ENCODE measurements around the gene FAM107B. TPM values are rescaled to one million over a fixed set of nuclear protein-coding genes. Genes with fewer than 3 reads are reported as not detected.
A peak's percentile ranks its signal among the peaks of the same experiment; 100 is the strongest.
"Not testable (repeated sequence)": the region's sequence is repeated elsewhere in the genome, so short reads cannot be mapped to it uniquely, and the experiment has no call there.

Gene FAM107B
- total RNA-seq, 2 donors from 2014 or later: 258 to 399 TPM

GRCh38 chr10:14740684-14741247 is 33.9 kb downstream of the FAM107B start:
- H3K27ac Mint-ChIP-seq: peak overlapping the region; percentile 27
- ATAC-seq: peak; percentile 52

GRCh38 chr10:14737808-14738545 is 36.7 kb downstream of the FAM107B start:
- Mint-ChIP-seq H3K36me3 (ENCODE audit: low read depth) (no peaks in the 10 kb centered on the region), H3K27ac (no peak overlapping the region), H3K4me1 (peaks cover 11% of the 10 kb centered on the region), H3K4me3 (no peak overlapping the region), H3K27me3 (no peaks in the 10 kb centered on the region)
- DNase-seq (no peak), ATAC-seq (no peak)
- no peaks in the 10 kb centered on the region for H3K9me3 ChIP-seq (ENCODE audit: control insufficient read depth, low read length, poor library complexity, severe bottlenecking)

More at GRCh38 chr10:14740684-14741247, 33.9 kb downstream of the FAM107B start:
- Mint-ChIP-seq H3K4me1 (peaks cover 11% of the 10 kb centered on the region), H3K36me3 (ENCODE audit: low read depth) (no peaks in the 10 kb centered on the region), H3K27me3 (no peaks in the 10 kb centered on the region), H3K4me3 (no peak overlapping the region)
- no peaks in the 10 kb centered on the region for H3K9me3 ChIP-seq (ENCODE audit: control insufficient read depth, low read length, poor library complexity, severe bottlenecking)
- no peak for DNase-seq

GRCh38 chr10:14736600-14737081 is 38.1 kb downstream of the FAM107B start:
- peak overlapping the region; percentile 66 for H3K27ac Mint-ChIP-seq
- no peaks in the 10 kb centered on the region for H3K9me3 ChIP-seq (ENCODE audit: control insufficient read depth, low read length, poor library complexity, severe bottlenecking)
- no peak for ATAC-seq

GRCh38 chr10:14736043-14736442 is 38.7 kb downstream of the FAM107B start:
- Mint-ChIP-seq H3K4me1 (peaks cover 16% of the 10 kb centered on the region), H3K36me3 (ENCODE audit: low read depth) (no peaks in the 10 kb centered on the region), H3K4me3 (no peak overlapping the region), H3K27ac (peak overlapping the region; percentile 66), H3K27me3 (no peaks in the 10 kb centered on the region)
- no peaks in the 10 kb centered on the region for H3K9me3 ChIP-seq (ENCODE audit: control insufficient read depth, low read length, poor library complexity, severe bottlenecking)
- ATAC-seq (no peak), DNase-seq (no peak)

More at GRCh38 chr10:14736600-14737081, 38.1 kb downstream of the FAM107B start:
- no peaks in the 10 kb centered on the region for H3K27me3 Mint-ChIP-seq
- peaks cover 16% of the 10 kb centered on the region for H3K4me1 Mint-ChIP-seq
- H3K4me3 Mint-ChIP-seq: peak overlapping the region; percentile 43
- no peak for DNase-seq
- no peaks in the 10 kb centered on the region for H3K36me3 Mint-ChIP-seq (ENCODE audit: low read depth)

- Mint-ChIP-seq H3K4me1 (peaks cover 15% of the 10 kb centered on the region), H3K36me3 (ENCODE audit: low read depth) (no peaks in the 10 kb centered on the region), H3K27me3 (no peaks in the 10 kb centered on the region), H3K4me3 (no peak overlapping the region), H3K27ac (no peak overlapping the region)
- no peak for ATAC-seq
- no peaks in the 10 kb centered on the region for H3K9me3 ChIP-seq (ENCODE audit: control insufficient read depth, low read length, poor library complexity, severe bottlenecking)
- DNase-seq: no peak
These were observed 42.7 kb downstream of the FAM107B start for GRCh38 chr10:14731875-14732512.

- H3K27ac Mint-ChIP-seq: no peak overlapping the region
- H3K36me3 Mint-ChIP-seq (ENCODE audit: low read depth): no peaks in the 10 kb centered on the region
- H3K4me1 Mint-ChIP-seq: peaks cover 14% of the 10 kb centered on the region
- no peak for DNase-seq
- H3K4me3 Mint-ChIP-seq: no peak overlapping the region
- no peak for ATAC-seq
- no peaks in the 10 kb centered on the region for H3K27me3 Mint-ChIP-seq
- no peaks in the 10 kb centered on the region for H3K9me3 ChIP-seq (ENCODE audit: control insufficient read depth, low read length, poor library complexity, severe bottlenecking)
These were observed 46.4 kb downstream of the FAM107B start for GRCh38 chr10:14728346-14728745.

GRCh38 chr10:14727924-14728323 is 46.8 kb downstream of the FAM107B start:
- H3K27me3 Mint-ChIP-seq: no peaks in the 10 kb centered on the region
- no peaks in the 10 kb centered on the region for H3K9me3 ChIP-seq (ENCODE audit: control insufficient read depth, low read length, poor library complexity, severe bottlenecking)
- H3K27ac Mint-ChIP-seq: no peak overlapping the region
- DNase-seq: no peak
- H3K4me1 Mint-ChIP-seq: peaks cover 18% of the 10 kb centered on the region
- H3K36me3 Mint-ChIP-seq (ENCODE audit: low read depth): no peaks in the 10 kb centered on the region
- H3K4me3 Mint-ChIP-seq: no peak overlapping the region
- no peak for ATAC-seq

- Mint-ChIP-seq H3K27ac (no peak overlapping the region), H3K4me3 (no peak overlapping the region), H3K27me3 (no peaks in the 10 kb centered on the region), H3K36me3 (ENCODE audit: low read depth) (no peaks in the 10 kb centered on the region), H3K4me1 (peaks cover 22% of the 10 kb centered on the region)
- H3K9me3 ChIP-seq (ENCODE audit: control insufficient read depth, low read length, poor library complexity, severe bottlenecking): no peaks in the 10 kb centered on the region
- no peak for DNase-seq
- ATAC-seq: no peak
These were observed 47.2 kb downstream of the FAM107B start for GRCh38 chr10:14727465-14727864.

GRCh38 chr10:14724931-14725330 is 49.8 kb downstream of the FAM107B start:
- peaks cover 21% of the 10 kb centered on the region for H3K4me1 Mint-ChIP-seq
- DNase-seq (no peak), ATAC-seq (no peak)
- H3K4me3 Mint-ChIP-seq: no peak overlapping the region
- H3K9me3 ChIP-seq (ENCODE audit: control insufficient read depth, low read length, poor library complexity, severe bottlenecking): no peaks in the 10 kb centered on the region
- H3K27me3 Mint-ChIP-seq: no peaks in the 10 kb centered on the region
- peak overlapping the region; percentile 48 for H3K27ac Mint-ChIP-seq
- H3K36me3 Mint-ChIP-seq (ENCODE audit: low read depth): no peaks in the 10 kb centered on the region

GRCh38 chr10:14723052-14723689 is 51.5 kb downstream of the FAM107B start:
- peak; percentile 97 for ATAC-seq
- H3K36me3 Mint-ChIP-seq (ENCODE audit: low read depth): no peaks in the 10 kb centered on the region
- peak overlapping the region; percentile 74 for H3K4me3 Mint-ChIP-seq
- no peaks in the 10 kb centered on the region for H3K27me3 Mint-ChIP-seq
- peak in 1 of 3 donors; percentile 8 for DNase-seq
- peak overlapping the region; percentile 97 for H3K27ac Mint-ChIP-seq
- peaks cover 21% of the 10 kb centered on the region for H3K4me1 Mint-ChIP-seq
- no peaks in the 10 kb centered on the region for H3K9me3 ChIP-seq (ENCODE audit: control insufficient read depth, low read length, poor library complexity, severe bottlenecking)

- H3K9me3 ChIP-seq (ENCODE audit: control insufficient read depth, low read length, poor library complexity, severe bottlenecking): no peaks in the 10 kb centered on the region
- no peak overlapping the region for H3K4me3 Mint-ChIP-seq
- ATAC-seq (no peak), DNase-seq (no peak)
- no peaks in the 10 kb centered on the region for H3K36me3 Mint-ChIP-seq (ENCODE audit: low read depth)
- no peaks in the 10 kb centered on the region for H3K27me3 Mint-ChIP-seq
- H3K27ac Mint-ChIP-seq: no peak overlapping the region
- peaks cover 9% of the 10 kb centered on the region for H3K4me1 Mint-ChIP-seq
These were observed 57.1 kb downstream of the FAM107B start for GRCh38 chr10:14717552-14717951.

- Mint-ChIP-seq H3K27me3 (no peaks in the 10 kb centered on the region), H3K27ac (no peak overlapping the region), H3K4me1 (peaks cover 3% of the 10 kb centered on the region), H3K36me3 (ENCODE audit: low read depth) (no peaks in the 10 kb centered on the region), H3K4me3 (no peak overlapping the region)
- DNase-seq: no peak
- ATAC-seq: no peak
- no peaks in the 10 kb centered on the region for H3K9me3 ChIP-seq (ENCODE audit: control insufficient read depth, low read length, poor library complexity, severe bottlenecking)
These were observed 61.7 kb downstream of the FAM107B start for GRCh38 chr10:14712991-14713424.

- H3K27ac Mint-ChIP-seq; H3K4me3 Mint-ChIP-seq; H3K4me1 Mint-ChIP-seq; H3K27me3 Mint-ChIP-seq; H3K9me3 ChIP-seq (ENCODE audit: control insufficient read depth, low read length, poor library complexity, severe bottlenecking); ATAC-seq; DNase-seq; H3K36me3 Mint-ChIP-seq (ENCODE audit: low read depth): not testable (repeated sequence)
These were observed 65.4 kb downstream of the FAM107B start for GRCh38 chr10:14709344-14709743.

Data from T-helper 17 cell (primary cell).